Measurements from ENCODE around the gene LRRC49. TPM values are rescaled to one million over a fixed set of nuclear protein-coding genes. Genes with fewer than 3 reads are reported as not detected.
"Not testable (repeated sequence)": the region's sequence is repeated elsewhere in the genome, so short reads cannot be mapped to it uniquely, and the experiment has no call there.

Gene LRRC49
- total and polyA plus RNA-seq, 12 donors, result 9.7 to 149 (median 67.3) TPM

- DNase-seq (peak in 1 of 2 donors; percentile 56), ATAC-seq (peak; percentile 66 to 83 (median 72))
- Histone ChIP-seq H3K27ac (peak overlapping the region in 9 of 10 donors; percentile 31 to 77 (median 55)), H3K9me3 (no peaks in the 10 kb centered on the region), H3K4me3 (no peak overlapping the region), H3K4me1 (peaks cover 0 to 51% (median 35%) of the 10 kb centered on the region in 9 donors), H3K27me3 (no peaks in the 10 kb centered on the region), H3K36me3 (no peaks in the 10 kb centered on the region)
- 22 to 30% methylated on average over 6 of the region's 6 CpGs for WGBS, 2 donors
- intact Hi-C loops (cut with DNase I), result loop anchor here in 1 of 10 donors (2.0 to 5.0 kb wide), 2 partner anchors 36 to 79 kb away; no protein-coding TSS in a partner anchor
- no peak for TF ChIP-seq CTCF (IDR thresholded peaks at IDR 0.05)
Observed at GRCh38 chr15:70867911-70868467, 24.6 kb upstream of the LRRC49 start.

GRCh38 chr15:70869346-70869745 lies 23.3 kb upstream of the LRRC49 start:
- Histone ChIP-seq H3K27me3 (no peaks in the 10 kb centered on the region), H3K27ac (peak overlapping the region in 5 of 10 donors; percentile 19 to 71 (median 47))
- 81 to 86% methylated on average over 3 of the region's 3 CpGs for WGBS, 2 donors

GRCh38 chr15:70870051-70870450 lies 22.6 kb upstream of the LRRC49 start:
- intact Hi-C loops (cut with DNase I), result loop anchor here in 4 of 10 donors (5.0 to 10.0 kb wide), 3 partner anchors 185 to 195 kb away; no protein-coding TSS in a partner anchor
- peak in 4 of 8 donors; percentile 27 to 46 (median 36) for ATAC-seq
- peaks cover 0 to 42% (median 37%) of the 10 kb centered on the region in 9 donors for H3K4me1 ChIP-seq

More at GRCh38 chr15:70869346-70869745, 23.3 kb upstream of the LRRC49 start:
- Histone ChIP-seq H3K4me1 (peaks cover 0 to 40% (median 35%) of the 10 kb centered on the region in 9 donors), H3K9me3 (no peaks in the 10 kb centered on the region), H3K36me3 (no peaks in the 10 kb centered on the region), H3K4me3 (no peak overlapping the region)
- no peak for TF ChIP-seq CTCF (IDR thresholded peaks at IDR 0.05)
- no peak for DNase-seq
- peak in 1 of 8 donors; percentile 21 for ATAC-seq
- intact Hi-C loops (cut with DNase I), result loop anchor here in 1 of 10 donors (5.0 kb wide), 1 partner anchor 37 kb away; no protein-coding TSS in a partner anchor

GRCh38 chr15:70871490-70871889 lies 21.1 kb upstream of the LRRC49 start:
- not testable (repeated sequence) for H3K36me3 ChIP-seq, ATAC-seq, H3K27me3 ChIP-seq, H3K9me3 ChIP-seq, DNase-seq, H3K27ac ChIP-seq, H3K4me3 ChIP-seq
- WGBS, 2 donors, result 96% methylated on average over 33 to 34 of the region's 34 CpGs
- intact Hi-C loops (cut with DNase I), result loop anchor here in 4 of 10 donors (5.0 to 10.0 kb wide), 3 partner anchors 187 to 197 kb away; no protein-coding TSS in a partner anchor
- peaks cover 0 to 42% (median 37%) of the 10 kb centered on the region in 9 donors for H3K4me1 ChIP-seq

More at GRCh38 chr15:70870051-70870450, 22.6 kb upstream of the LRRC49 start:
- H3K27me3 ChIP-seq, result no peaks in the 10 kb centered on the region
- TF ChIP-seq CTCF (IDR thresholded peaks at IDR 0.05), result no peak
- DNase-seq, result no peak
- no peaks in the 10 kb centered on the region for H3K9me3 ChIP-seq
- no peak overlapping the region for H3K4me3 ChIP-seq
- H3K36me3 ChIP-seq, result no peaks in the 10 kb centered on the region
- H3K27ac ChIP-seq, result peak overlapping the region in 4 of 10 donors; percentile 3 to 71 (median 48)
